Measurements from ENCODE around the gene TLCD3B. TPM values are rescaled to one million over a fixed set of nuclear protein-coding genes. Genes with fewer than 3 reads are reported as not detected.

Gene TLCD3B
- polyA plus RNA-seq, 1 experiment, result not detected

GRCh38 chr16:30065943-30066760 lies 35.1 kb upstream of the TLCD3B start:
- peaks cover 6% of the 10 kb centered on the region; the same call in 1 of the 2 replicates for H3K9me3 ChIP-seq (ENCODE audit: control insufficient read depth, insufficient read depth, low read length)
- ChIA-PET CTCF (interaction anchor here (1.0 kb wide), 1 partner anchor 10 kb away, joined by 3 read pairs; no protein-coding TSS in a partner anchor), POLR2A (interaction anchor here (0.7 to 2.6 kb wide), 24 partner anchors 8 to 617 kb away, joined by 3 to 26 read pairs (median 4); partner anchors contain the start of genes CORO1A, KCTD13, MAPK3 and PAGR1)
- H3K4me3 ChIP-seq (ENCODE audit: low read depth, low read length), result peak overlapping the region; percentile 97
- DNase-seq (ENCODE audit: low read depth, low spot score), result no peak
- peak overlapping the region; percentile 98 for H3K27ac ChIP-seq (ENCODE audit: low read depth, low read length)
- no peak for TF ChIP-seq CTCF (IDR thresholded peaks at IDR 0.05; ENCODE audit: low read depth, low read length)
- no peaks in the 10 kb centered on the region for H3K27me3 ChIP-seq (ENCODE audit: control insufficient read depth, insufficient read depth, low read length)

GRCh38 chr16:30065102-30065942 lies 34.3 kb upstream of the TLCD3B start, which contains the start of gene ALDOA:
TSS of gene ALDOA (plus strand) at chr16:30065760. CDS start at chr16:30066898, 1,138 bp downstream.
- ChIA-PET CTCF (interaction anchor here (0.9 kb wide), 1 partner anchor 10 kb away, joined by 3 read pairs; no protein-coding TSS in a partner anchor), POLR2A (interaction anchor here (0.5 to 2.6 kb wide), 27 partner anchors 9 to 618 kb away, joined by 3 to 26 read pairs (median 4); partner anchors contain the start of genes CORO1A, KCTD13, MAPK3 and PAGR1)
- TF ChIP-seq CTCF (IDR thresholded peaks at IDR 0.05; ENCODE audit: low read depth, low read length), result no peak
- Histone ChIP-seq H3K4me3 (ENCODE audit: low read depth, low read length) (peak within 1 kb of the TSS; percentile 97), H3K27me3 (ENCODE audit: control insufficient read depth, insufficient read depth, low read length) (no peaks in the 10 kb centered on the region), H3K9me3 (ENCODE audit: control insufficient read depth, insufficient read depth, low read length) (peaks cover 6% of the 10 kb centered on the region; the same call in 1 of the 2 replicates), H3K27ac (ENCODE audit: low read depth, low read length) (peak within 1 kb of the TSS; percentile 98)
- DNase-seq (ENCODE audit: low read depth, low spot score), result peak; percentile 98

- H3K27ac ChIP-seq (ENCODE audit: low read depth, low read length), result peak overlapping the region; percentile 96
- peaks cover 6% of the 10 kb centered on the region; the same call in 1 of the 2 replicates for H3K9me3 ChIP-seq (ENCODE audit: control insufficient read depth, insufficient read depth, low read length)
- peak overlapping the region; percentile 74 for H3K4me3 ChIP-seq (ENCODE audit: low read depth, low read length)
- no peak for DNase-seq (ENCODE audit: low read depth, low spot score)
- no peaks in the 10 kb centered on the region for H3K27me3 ChIP-seq (ENCODE audit: control insufficient read depth, insufficient read depth, low read length)
- TF ChIP-seq CTCF (IDR thresholded peaks at IDR 0.05; ENCODE audit: low read depth, low read length), result no peak
- POLR2A ChIA-PET, result interaction anchor here (0.6 to 2.6 kb wide), 14 partner anchors 9 to 345 kb away, joined by 3 to 26 read pairs (median 8); partner anchors contain the start of genes MAPK3, PAGR1, PPP4C and TBC1D10B
- CTCF ChIA-PET, result interaction anchor here (0.6 to 0.9 kb wide), 3 partner anchors 10 to 56 kb away, joined by 3 to 4 read pairs (median 3); no protein-coding TSS in a partner anchor
Observed at GRCh38 chr16:30064729-30065101, 33.6 kb upstream of the TLCD3B start.

GRCh38 chr16:30063893-30064728 lies 33.0 kb upstream of the TLCD3B start:
- Histone ChIP-seq H3K27me3 (ENCODE audit: control insufficient read depth, insufficient read depth, low read length) (no peaks in the 10 kb centered on the region), H3K4me3 (ENCODE audit: low read depth, low read length) (peak overlapping the region; percentile 74), H3K9me3 (ENCODE audit: control insufficient read depth, insufficient read depth, low read length) (peaks cover 6% of the 10 kb centered on the region; the same call in 1 of the 2 replicates), H3K27ac (ENCODE audit: low read depth, low read length) (peak overlapping the region; percentile 96)
- DNase-seq (ENCODE audit: low read depth, low spot score), result no peak
- POLR2A ChIA-PET, result interaction anchor here (0.6 to 2.2 kb wide), 2 partner anchors 8 to 208 kb away, joined by 6 to 19 read pairs; no protein-coding TSS in a partner anchor
- CTCF ChIA-PET, result interaction anchor here (0.6 to 1.2 kb wide), 3 partner anchors 9 to 57 kb away, joined by 3 to 4 read pairs (median 4); no protein-coding TSS in a partner anchor
- TF ChIP-seq CTCF (IDR thresholded peaks at IDR 0.05; ENCODE audit: low read depth, low read length), result 0 out of 2 replicates have a peak, but pooled peaks have one; percentile 15
